ENCODE data around the gene SCAF4.
"Not testable (repeated sequence)": the region's sequence is repeated elsewhere in the genome, so short reads cannot be mapped to it uniquely, and the experiment has no call there.

The SCAF4 gene

GRCh38 chr21:31667639-31668038, 64.3 kb downstream of the SCAF4 start:
- no peak for DNase-seq

GRCh38 chr21:31667132-31667531, 64.8 kb downstream of the SCAF4 start:
- no peak for DNase-seq

- no peak for DNase-seq
These were observed 65.4 kb downstream of the SCAF4 start for GRCh38 chr21:31666445-31667010.

- not testable (repeated sequence) for DNase-seq
These were observed 66.0 kb downstream of the SCAF4 start for GRCh38 chr21:31665869-31666268.

GRCh38 chr21:31665397-31665796, 66.5 kb downstream of the SCAF4 start:
- DNase-seq, result no peak

GRCh38 chr21:31663584-31664249, 68.2 kb downstream of the SCAF4 start:
- DNase-seq, result no peak

- DNase-seq, result no peak
These were observed 71.3 kb downstream of the SCAF4 start for GRCh38 chr21:31660591-31660990.

GRCh38 chr21:31660259-31660565, 71.7 kb downstream of the SCAF4 start:
- DNase-seq, result no peak

GRCh38 chr21:31659536-31660258, 72.2 kb downstream of the SCAF4 start, which contains the start of gene SOD1:
SOD1 (plus strand) TSS chr21:31659693; CDS start chr21:31659770, 77 bp downstream.
- peak; percentile 94 for DNase-seq

- no peak for DNase-seq
These were observed 72.7 kb downstream of the SCAF4 start for GRCh38 chr21:31659286-31659535.

GRCh38 chr21:31658053-31658452, 73.9 kb downstream of the SCAF4 start:
- no peak for DNase-seq

- no peak for DNase-seq
These were observed 75.5 kb downstream of the SCAF4 start for GRCh38 chr21:31656199-31657095.

GRCh38 chr21:31654821-31655580, 76.9 kb downstream of the SCAF4 start:
- DNase-seq, result not testable (repeated sequence)

GRCh38 chr21:31654340-31654739, 77.6 kb downstream of the SCAF4 start:
- DNase-seq, result no peak

GRCh38 chr21:31651491-31651890, 80.4 kb downstream of the SCAF4 start:
- not testable (repeated sequence) for DNase-seq

GRCh38 chr21:31650930-31651329, 81.0 kb downstream of the SCAF4 start:
- no peak for DNase-seq

- DNase-seq, result no peak
These were observed 84.3 kb downstream of the SCAF4 start for GRCh38 chr21:31647650-31648049.

GRCh38 chr21:31644643-31645042, 87.3 kb downstream of the SCAF4 start:
- DNase-seq, result no peak

- DNase-seq, result no peak
These were observed 90.4 kb downstream of the SCAF4 start for GRCh38 chr21:31641416-31641922.

- no peak for DNase-seq
These were observed 95.0 kb downstream of the SCAF4 start for GRCh38 chr21:31636874-31637273.

- no peak for DNase-seq
These were observed 96.9 kb downstream of the SCAF4 start for GRCh38 chr21:31634993-31635392.

- not testable (repeated sequence) for DNase-seq
These were observed 100.0 kb downstream of the SCAF4 start for GRCh38 chr21:31631881-31632280.
